Measurements from ENCODE around the gene DIS3L2. TPM values are rescaled to one million over a fixed set of nuclear protein-coding genes. Genes with fewer than 3 reads are reported as not detected.
"Not testable (repeated sequence)": the region's sequence is repeated elsewhere in the genome, so short reads cannot be mapped to it uniquely, and the experiment has no call there.

The DIS3L2 gene
- total and polyA plus RNA-seq, 2 donors = 16.3 to 21.6 TPM

GRCh38 chr2:232174662-232175061 lies 213.1 kb downstream of the DIS3L2 start:
- no peak for DNase-seq (ENCODE audit: low read depth in 6 of 9, low spot score in 9 of 9)
- H3K27me3 ChIP-seq (ENCODE audit: control insufficient read depth in 2 of 2, insufficient read depth in 1 of 2, low read length in 1 of 2) = no peaks in the 10 kb centered on the region
- H3K36me3 ChIP-seq (ENCODE audit: control insufficient read depth in 2 of 2, insufficient read depth in 2 of 2, low read length in 1 of 2) = no peaks in the 10 kb centered on the region
- 98% methylated on average over 4 of the region's 4 CpGs for WGBS
- no peak overlapping the region for H3K27ac ChIP-seq (ENCODE audit: low read depth in 1 of 2, low read length in 1 of 2)
- H3K9me3 ChIP-seq (ENCODE audit: control insufficient read depth in 2 of 2, insufficient read depth in 1 of 2, low read length in 1 of 2) = no peaks in the 10 kb centered on the region
- H3K4me1 ChIP-seq (ENCODE audit: control insufficient read depth in 2 of 2, insufficient read depth in 2 of 2, low read length in 2 of 2) = peaks cover 3 to 4% of the 10 kb centered on the region in 2 donors
- no peak overlapping the region for H3K4me3 ChIP-seq (ENCODE audit: low read length in 2 of 2)

- WGBS = 97% methylated on average over 4 of the region's 5 CpGs
- H3K27ac ChIP-seq (ENCODE audit: low read depth in 1 of 2, low read length in 1 of 2); H3K4me3 ChIP-seq (ENCODE audit: low read length in 2 of 2); H3K9me3 ChIP-seq (ENCODE audit: control insufficient read depth in 2 of 2, insufficient read depth in 1 of 2, low read length in 1 of 2); DNase-seq (ENCODE audit: low read depth in 6 of 9, low spot score in 9 of 9); H3K4me1 ChIP-seq (ENCODE audit: control insufficient read depth in 2 of 2, insufficient read depth in 2 of 2, low read length in 2 of 2); H3K36me3 ChIP-seq (ENCODE audit: control insufficient read depth in 2 of 2, insufficient read depth in 2 of 2, low read length in 1 of 2); H3K27me3 ChIP-seq (ENCODE audit: control insufficient read depth in 2 of 2, insufficient read depth in 1 of 2, low read length in 1 of 2): not testable (repeated sequence)
These were observed 215.1 kb downstream of the DIS3L2 start for GRCh38 chr2:232176587-232176986.

GRCh38 chr2:232183279-232183678 lies 221.8 kb downstream of the DIS3L2 start:
- WGBS = over 99% methylated on average over 2 of the region's 2 CpGs
- no peak overlapping the region for H3K27ac ChIP-seq (ENCODE audit: low read depth in 1 of 2, low read length in 1 of 2)
- H3K9me3 ChIP-seq (ENCODE audit: control insufficient read depth in 2 of 2, insufficient read depth in 1 of 2, low read length in 1 of 2) = peaks cover 0 to 4% of the 10 kb centered on the region in 2 donors
- no peaks in the 10 kb centered on the region for H3K27me3 ChIP-seq (ENCODE audit: control insufficient read depth in 2 of 2, insufficient read depth in 1 of 2, low read length in 1 of 2)
- no peak for DNase-seq (ENCODE audit: low read depth in 6 of 9, low spot score in 9 of 9)
- no peaks in the 10 kb centered on the region for H3K36me3 ChIP-seq (ENCODE audit: control insufficient read depth in 2 of 2, insufficient read depth in 2 of 2, low read length in 1 of 2)
- no peak overlapping the region for H3K4me3 ChIP-seq (ENCODE audit: low read length in 2 of 2)
- H3K4me1 ChIP-seq (ENCODE audit: control insufficient read depth in 2 of 2, insufficient read depth in 2 of 2, low read length in 2 of 2) = no peaks in the 10 kb centered on the region

GRCh38 chr2:232184346-232184745 lies 222.8 kb downstream of the DIS3L2 start:
- Histone ChIP-seq H3K36me3 (ENCODE audit: control insufficient read depth in 2 of 2, insufficient read depth in 2 of 2, low read length in 1 of 2) (no peaks in the 10 kb centered on the region), H3K4me3 (ENCODE audit: low read length in 2 of 2) (no peak overlapping the region), H3K4me1 (ENCODE audit: control insufficient read depth in 2 of 2, insufficient read depth in 2 of 2, low read length in 2 of 2) (no peaks in the 10 kb centered on the region), H3K27me3 (ENCODE audit: control insufficient read depth in 2 of 2, insufficient read depth in 1 of 2, low read length in 1 of 2) (no peaks in the 10 kb centered on the region), H3K9me3 (ENCODE audit: control insufficient read depth in 2 of 2, insufficient read depth in 1 of 2, low read length in 1 of 2) (peaks cover 0 to 4% of the 10 kb centered on the region in 2 donors), H3K27ac (ENCODE audit: low read depth in 1 of 2, low read length in 1 of 2) (no peak overlapping the region)
- 98% methylated on average over 6 of the region's 6 CpGs for WGBS
- no peak for DNase-seq (ENCODE audit: low read depth in 6 of 9, low spot score in 9 of 9)

GRCh38 chr2:232190796-232191195 lies 229.3 kb downstream of the DIS3L2 start:
- 92% methylated on average over 2 of the region's 2 CpGs for WGBS
- Histone ChIP-seq H3K4me3 (ENCODE audit: low read length in 2 of 2) (no peak overlapping the region), H3K27ac (ENCODE audit: low read depth in 1 of 2, low read length in 1 of 2) (no peak overlapping the region), H3K27me3 (ENCODE audit: control insufficient read depth in 2 of 2, insufficient read depth in 1 of 2, low read length in 1 of 2) (no peaks in the 10 kb centered on the region), H3K9me3 (ENCODE audit: control insufficient read depth in 2 of 2, insufficient read depth in 1 of 2, low read length in 1 of 2) (peaks cover 2 to 5% of the 10 kb centered on the region in 2 donors), H3K36me3 (ENCODE audit: control insufficient read depth in 2 of 2, insufficient read depth in 2 of 2, low read length in 1 of 2) (no peaks in the 10 kb centered on the region), H3K4me1 (ENCODE audit: control insufficient read depth in 2 of 2, insufficient read depth in 2 of 2, low read length in 2 of 2) (no peaks in the 10 kb centered on the region)
- no peak for DNase-seq (ENCODE audit: low read depth in 6 of 9, low spot score in 9 of 9)

- no peak overlapping the region for H3K4me3 ChIP-seq (ENCODE audit: low read length in 2 of 2)
- 97% methylated on average over 1 of the region's 1 CpG for WGBS
- H3K27ac ChIP-seq (ENCODE audit: low read depth in 1 of 2, low read length in 1 of 2) = no peak overlapping the region
- peaks cover 3 to 6% of the 10 kb centered on the region in 2 donors for H3K36me3 ChIP-seq (ENCODE audit: control insufficient read depth in 2 of 2, insufficient read depth in 2 of 2, low read length in 1 of 2)
- H3K27me3 ChIP-seq (ENCODE audit: control insufficient read depth in 2 of 2, insufficient read depth in 1 of 2, low read length in 1 of 2) = no peaks in the 10 kb centered on the region
- H3K4me1 ChIP-seq (ENCODE audit: control insufficient read depth in 2 of 2, insufficient read depth in 2 of 2, low read length in 2 of 2) = no peaks in the 10 kb centered on the region
- H3K9me3 ChIP-seq (ENCODE audit: control insufficient read depth in 2 of 2, insufficient read depth in 1 of 2, low read length in 1 of 2) = peaks cover 2 to 5% of the 10 kb centered on the region in 2 donors
- no peak for DNase-seq (ENCODE audit: low read depth in 6 of 9, low spot score in 9 of 9)
These were observed 234.0 kb downstream of the DIS3L2 start for GRCh38 chr2:232195487-232195886.

- Histone ChIP-seq H3K4me1 (ENCODE audit: control insufficient read depth in 2 of 2, insufficient read depth in 2 of 2, low read length in 2 of 2) (no peaks in the 10 kb centered on the region), H3K27me3 (ENCODE audit: control insufficient read depth in 2 of 2, insufficient read depth in 1 of 2, low read length in 1 of 2) (no peaks in the 10 kb centered on the region), H3K4me3 (ENCODE audit: low read length in 2 of 2) (no peak overlapping the region), H3K27ac (ENCODE audit: low read depth in 1 of 2, low read length in 1 of 2) (no peak overlapping the region), H3K9me3 (ENCODE audit: control insufficient read depth in 2 of 2, insufficient read depth in 1 of 2, low read length in 1 of 2) (peaks cover 2 to 5% of the 10 kb centered on the region in 2 donors), H3K36me3 (ENCODE audit: control insufficient read depth in 2 of 2, insufficient read depth in 2 of 2, low read length in 1 of 2) (peaks cover 3 to 6% of the 10 kb centered on the region in 2 donors)
- no peak for DNase-seq (ENCODE audit: low read depth in 6 of 9, low spot score in 9 of 9)
These were observed 235.3 kb downstream of the DIS3L2 start for GRCh38 chr2:232196802-232197201.

GRCh38 chr2:232200195-232200594 lies 238.7 kb downstream of the DIS3L2 start:
- DNase-seq (ENCODE audit: low read depth in 6 of 9, low spot score in 9 of 9) = no peak
- WGBS = 98% methylated on average over 2 of the region's 2 CpGs
- Histone ChIP-seq H3K27ac (ENCODE audit: low read depth in 1 of 2, low read length in 1 of 2) (no peak overlapping the region), H3K9me3 (ENCODE audit: control insufficient read depth in 2 of 2, insufficient read depth in 1 of 2, low read length in 1 of 2) (no peaks in the 10 kb centered on the region), H3K36me3 (ENCODE audit: control insufficient read depth in 2 of 2, insufficient read depth in 2 of 2, low read length in 1 of 2) (peaks cover 3 to 9% of the 10 kb centered on the region in 2 donors), H3K27me3 (ENCODE audit: control insufficient read depth in 2 of 2, insufficient read depth in 1 of 2, low read length in 1 of 2) (no peaks in the 10 kb centered on the region), H3K4me3 (ENCODE audit: low read length in 2 of 2) (no peak overlapping the region), H3K4me1 (ENCODE audit: control insufficient read depth in 2 of 2, insufficient read depth in 2 of 2, low read length in 2 of 2) (peaks cover 5 to 8% of the 10 kb centered on the region in 2 donors)

GRCh38 chr2:232203166-232203891 lies 241.8 kb downstream of the DIS3L2 start:
- Histone ChIP-seq H3K4me3 (ENCODE audit: low read length in 2 of 2) (no peak overlapping the region), H3K9me3 (ENCODE audit: control insufficient read depth in 2 of 2, insufficient read depth in 1 of 2, low read length in 1 of 2) (no peaks in the 10 kb centered on the region), H3K4me1 (ENCODE audit: control insufficient read depth in 2 of 2, insufficient read depth in 2 of 2, low read length in 2 of 2) (peaks cover 5 to 8% of the 10 kb centered on the region in 2 donors), H3K36me3 (ENCODE audit: control insufficient read depth in 2 of 2, insufficient read depth in 2 of 2, low read length in 1 of 2) (peaks cover 3 to 9% of the 10 kb centered on the region in 2 donors), H3K27ac (ENCODE audit: low read depth in 1 of 2, low read length in 1 of 2) (no peak overlapping the region), H3K27me3 (ENCODE audit: control insufficient read depth in 2 of 2, insufficient read depth in 1 of 2, low read length in 1 of 2) (no peaks in the 10 kb centered on the region)
- 93% methylated on average over 5 of the region's 5 CpGs for WGBS
- DNase-seq (ENCODE audit: low read depth in 6 of 9, low spot score in 9 of 9) = no peak
